ENCODE data around the gene ZNF641. TPM values are rescaled to one million over a fixed set of nuclear protein-coding genes. Genes with fewer than 3 reads are reported as not detected.

Gene ZNF641
- total RNA-seq, 1 experiment from 2014 or later = 13.5 TPM

GRCh38 chr12:48374164-48374563 lies 23.4 kb upstream of the ZNF641 start:
- ATAC-seq (no peak), DNase-seq (ENCODE audit: low read depth, low spot score) (no peak)
- ChIA-PET POLR2A (no interaction called here), CTCF (interaction anchor here (0.6 kb wide), 1 partner anchor 363 kb away, joined by 5 read pairs; no protein-coding TSS in a partner anchor)
- Histone ChIP-seq H3K36me3 (ENCODE audit: control insufficient read depth, insufficient read depth, low read length) (no peaks in the 10 kb centered on the region), H3K4me1 (ENCODE audit: control insufficient read depth, insufficient read depth, low read length) (no peaks in the 10 kb centered on the region), H3K4me3 (ENCODE audit: low read depth in 2 of 2, low read length in 2 of 2) (no peak overlapping the region), H3K27ac (ENCODE audit: low read length) (no peak overlapping the region), H3K27me3 (ENCODE audit: control insufficient read depth, insufficient read depth, low read length) (peaks cover 3% of the 10 kb centered on the region; the same call in 1 of the 2 replicates), H3K9me3 (ENCODE audit: control insufficient read depth, insufficient read depth, low read depth, low read length) (no peaks in the 10 kb centered on the region)
- no TSS peak for BruUV-seq (replicated peaks)
- in situ Hi-C loops (cut with HindIII; ENCODE audit: low pct_unique_long_range_greater_than_20kb, low sequenced_read_pairs) (no loop called here), intact Hi-C loops (cut with micrococcal nuclease; ENCODE audit: unreplicated experiment) (no loop called here)
- TF ChIP-seq TCF7L2 (IDR thresholded peaks at IDR 0.05; ENCODE audit: low read depth, low read length) = no peak
- no peak for TF ChIP-seq SIN3A (IDR thresholded peaks at IDR 0.05; ENCODE audit: borderline replicate concordance, insufficient read depth, low read depth, low read length)
- no peak for TF ChIP-seq REST (IDR thresholded peaks at IDR 0.05; ENCODE audit: insufficient read depth in 1 of 2, low read depth in 2 of 2, low read length in 1 of 2)
- no peak for TF ChIP-seq POLR2AphosphoS5 (IDR thresholded peaks at IDR 0.05; ENCODE audit: low read depth, low read length)
- TF ChIP-seq CTCF (IDR thresholded peaks at IDR 0.05) = no peak

- DNase-seq (ENCODE audit: low read depth, low spot score) (no peak), ATAC-seq (no peak)
- in situ Hi-C loops (cut with HindIII; ENCODE audit: low pct_unique_long_range_greater_than_20kb, low sequenced_read_pairs) = no loop called here
- ChIA-PET POLR2A (no interaction called here), CTCF (interaction anchor here (0.9 kb wide), 1 partner anchor 135 kb away, joined by 3 read pairs; no protein-coding TSS in a partner anchor)
- intact Hi-C loops (cut with micrococcal nuclease; ENCODE audit: unreplicated experiment) = no loop called here
- Histone ChIP-seq H3K27me3 (ENCODE audit: control insufficient read depth, insufficient read depth, low read length) (peaks cover 10% of the 10 kb centered on the region), H3K36me3 (ENCODE audit: control insufficient read depth, insufficient read depth, low read length) (no peaks in the 10 kb centered on the region), H3K9me3 (ENCODE audit: control insufficient read depth, insufficient read depth, low read depth, low read length) (no peaks in the 10 kb centered on the region), H3K4me1 (ENCODE audit: control insufficient read depth, insufficient read depth, low read length) (no peaks in the 10 kb centered on the region), H3K4me3 (ENCODE audit: low read depth in 2 of 2, low read length in 2 of 2) (no peak overlapping the region), H3K27ac (ENCODE audit: low read length) (no peak overlapping the region)
- BruUV-seq (replicated peaks) = no TSS peak
- TF ChIP-seq REST (IDR thresholded peaks at IDR 0.05; ENCODE audit: insufficient read depth in 1 of 2, low read depth in 2 of 2, low read length in 1 of 2) (no peak), TCF7L2 (IDR thresholded peaks at IDR 0.05; ENCODE audit: low read depth, low read length) (no peak), POLR2AphosphoS5 (IDR thresholded peaks at IDR 0.05; ENCODE audit: low read depth, low read length) (no peak), SIN3A (IDR thresholded peaks at IDR 0.05; ENCODE audit: borderline replicate concordance, insufficient read depth, low read depth, low read length) (no peak), CTCF (IDR thresholded peaks at IDR 0.05) (no peak)
Measured at GRCh38 chr12:48366131-48366530, 15.4 kb upstream of the ZNF641 start.

Measured in Panc1 (cell line).